GM20000 (cell line): ENCODE data around the gene OSCP1.

ENCODE experiments used
- DNase-seq: peaks from one replicate; pipeline ENCODE4 v3.0.0; 2012; ENCODE audit warnings: low spot score
- TF ChIP-seq, protein P1 (sequence below): IDR thresholded peaks from 2 replicates; pipeline ENCODE4 v1.5.1; 2012; ENCODE audit warnings: mild to moderate bottlenecking, control low read depth; ENCODE audit errors: extremely low read depth, missing control alignments

Gene OSCP1

DNA sequence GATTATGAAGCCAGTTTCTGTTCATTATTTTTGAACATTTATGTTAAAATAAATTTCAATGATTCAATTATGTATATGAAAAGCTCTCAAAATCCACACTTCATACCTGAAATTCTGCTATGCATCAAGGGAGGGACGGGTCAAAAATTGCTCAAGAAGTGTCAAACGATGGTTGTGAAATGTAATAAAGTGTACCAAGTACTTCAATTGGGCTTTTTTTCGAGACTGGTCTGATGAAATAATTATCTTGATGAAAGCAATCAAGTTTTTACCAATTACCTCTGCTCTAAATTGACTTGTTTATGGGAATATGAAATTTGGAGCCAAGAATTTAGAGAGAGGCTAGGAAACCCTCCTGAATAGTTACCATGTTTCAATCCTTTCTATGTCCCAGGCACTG, 7.9 kb downstream of the OSCP1 start:
- TF ChIP-seq, protein P1, sequence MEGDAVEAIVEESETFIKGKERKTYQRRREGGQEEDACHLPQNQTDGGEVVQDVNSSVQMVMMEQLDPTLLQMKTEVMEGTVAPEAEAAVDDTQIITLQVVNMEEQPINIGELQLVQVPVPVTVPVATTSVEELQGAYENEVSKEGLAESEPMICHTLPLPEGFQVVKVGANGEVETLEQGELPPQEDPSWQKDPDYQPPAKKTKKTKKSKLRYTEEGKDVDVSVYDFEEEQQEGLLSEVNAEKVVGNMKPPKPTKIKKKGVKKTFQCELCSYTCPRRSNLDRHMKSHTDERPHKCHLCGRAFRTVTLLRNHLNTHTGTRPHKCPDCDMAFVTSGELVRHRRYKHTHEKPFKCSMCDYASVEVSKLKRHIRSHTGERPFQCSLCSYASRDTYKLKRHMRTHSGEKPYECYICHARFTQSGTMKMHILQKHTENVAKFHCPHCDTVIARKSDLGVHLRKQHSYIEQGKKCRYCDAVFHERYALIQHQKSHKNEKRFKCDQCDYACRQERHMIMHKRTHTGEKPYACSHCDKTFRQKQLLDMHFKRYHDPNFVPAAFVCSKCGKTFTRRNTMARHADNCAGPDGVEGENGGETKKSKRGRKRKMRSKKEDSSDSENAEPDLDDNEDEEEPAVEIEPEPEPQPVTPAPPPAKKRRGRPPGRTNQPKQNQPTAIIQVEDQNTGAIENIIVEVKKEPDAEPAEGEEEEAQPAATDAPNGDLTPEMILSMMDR = no peak
- no peak for DNase-seq

DNA sequence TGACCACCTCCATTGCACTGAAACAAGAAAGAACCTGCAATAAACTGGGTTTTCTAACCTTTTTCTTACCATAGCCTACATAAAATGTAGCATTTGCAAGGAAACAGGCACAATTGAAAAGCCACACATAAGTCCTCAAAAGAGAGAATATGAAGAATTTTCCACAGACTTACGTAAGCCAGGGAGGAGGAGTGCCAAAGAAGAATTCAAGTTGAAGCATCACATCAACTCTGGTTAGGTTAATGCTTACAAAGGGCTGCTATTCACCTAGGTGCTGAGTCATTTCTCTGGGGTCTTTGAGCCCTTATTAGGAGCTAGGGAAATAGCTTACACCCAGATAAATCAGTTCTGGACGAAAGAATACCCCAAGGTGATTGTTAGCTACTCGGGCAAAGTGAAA, 9.6 kb downstream of the OSCP1 start:
- TF ChIP-seq, protein P1 = no peak

DNA sequence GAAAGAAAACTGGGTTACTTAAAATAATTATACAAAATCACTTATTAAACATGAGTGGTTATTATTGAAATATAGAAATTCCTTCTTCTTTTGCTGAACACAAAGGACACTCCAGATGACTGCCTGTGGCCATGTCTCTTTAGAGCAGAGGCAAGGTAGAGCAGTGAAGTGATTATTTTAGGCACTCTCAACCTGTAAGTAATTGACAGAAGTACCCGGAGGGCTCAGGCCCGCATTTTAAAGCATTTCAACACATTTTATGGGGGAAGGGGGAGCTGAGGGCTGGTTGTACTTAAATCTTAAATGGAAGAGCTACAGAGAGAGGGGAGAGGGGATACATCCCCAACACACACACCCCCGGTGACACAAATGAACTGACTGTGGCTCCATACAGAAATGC, 10.2 kb downstream of the OSCP1 start:
- no peak for DNase-seq
- TF ChIP-seq, protein P1 = no peak

More for the DNA sequence above, 9.6 kb downstream of the OSCP1 start:
- DNase-seq = no peak

- TF ChIP-seq, protein P1 = no peak
- no peak for DNase-seq
Measured at GRCh38 chr1:36438715-36439114, 11.5 kb downstream of the OSCP1 start.

GRCh38 chr1:36436821-36437220, 13.4 kb downstream of the OSCP1 start:
- DNase-seq = no peak
- TF ChIP-seq, protein P1 = no peak

- TF ChIP-seq, protein P1 = no peak
- DNase-seq = no peak
Measured at GRCh38 chr1:36433102-36433501, 17.1 kb downstream of the OSCP1 start.

DNA sequence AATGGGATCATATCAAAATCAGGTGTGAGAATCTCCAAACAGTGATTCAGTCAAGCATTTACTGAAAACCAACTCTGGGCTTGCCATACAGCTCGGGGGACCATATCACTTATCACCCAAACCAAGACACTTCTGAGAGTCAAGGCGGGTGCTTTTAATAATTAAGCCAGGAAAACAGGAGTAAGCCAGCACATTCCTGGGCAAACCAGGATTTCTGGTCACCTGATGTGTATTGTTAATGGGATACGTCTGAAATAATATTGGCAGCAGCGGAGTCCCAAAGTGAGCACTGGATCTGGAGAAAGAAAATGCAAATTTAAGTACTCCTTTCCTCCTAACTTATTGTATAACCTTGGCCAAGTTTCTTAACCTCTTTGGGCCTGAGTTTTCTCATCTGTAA, 17.6 kb downstream of the OSCP1 start:
- TF ChIP-seq, protein P1 = no peak

GRCh38 chr1:36425791-36426190, 24.5 kb downstream of the OSCP1 start:
- TF ChIP-seq, protein P1 = no peak
- no peak for DNase-seq

More for the DNA sequence above, 17.6 kb downstream of the OSCP1 start:
- DNase-seq = no peak
